ENCODE measurements around the gene NKTR.

NKTR gene

DNA sequence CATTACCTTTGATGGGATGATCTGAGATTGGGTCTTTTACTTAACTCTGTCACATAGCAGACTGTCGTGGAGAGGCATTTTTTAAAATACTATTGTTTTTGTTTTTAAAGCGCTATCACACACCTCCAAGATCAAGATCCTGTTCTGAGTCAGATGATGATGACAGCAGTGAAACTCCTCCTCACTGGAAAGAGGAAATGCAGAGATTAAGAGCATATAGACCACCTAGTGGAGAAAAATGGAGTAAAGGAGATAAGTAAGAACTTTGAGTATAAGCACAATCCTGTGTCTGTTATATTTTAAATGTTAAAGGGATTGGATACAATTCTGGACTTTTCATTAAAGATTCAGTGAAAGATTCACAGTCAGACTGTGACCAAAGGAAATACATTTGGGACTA is 34.6 kb downstream of the NKTR start:
- DNase-seq (ENCODE audit: low read depth, low spot score): peak; percentile 39
- TF ChIP-seq, protein P1, sequence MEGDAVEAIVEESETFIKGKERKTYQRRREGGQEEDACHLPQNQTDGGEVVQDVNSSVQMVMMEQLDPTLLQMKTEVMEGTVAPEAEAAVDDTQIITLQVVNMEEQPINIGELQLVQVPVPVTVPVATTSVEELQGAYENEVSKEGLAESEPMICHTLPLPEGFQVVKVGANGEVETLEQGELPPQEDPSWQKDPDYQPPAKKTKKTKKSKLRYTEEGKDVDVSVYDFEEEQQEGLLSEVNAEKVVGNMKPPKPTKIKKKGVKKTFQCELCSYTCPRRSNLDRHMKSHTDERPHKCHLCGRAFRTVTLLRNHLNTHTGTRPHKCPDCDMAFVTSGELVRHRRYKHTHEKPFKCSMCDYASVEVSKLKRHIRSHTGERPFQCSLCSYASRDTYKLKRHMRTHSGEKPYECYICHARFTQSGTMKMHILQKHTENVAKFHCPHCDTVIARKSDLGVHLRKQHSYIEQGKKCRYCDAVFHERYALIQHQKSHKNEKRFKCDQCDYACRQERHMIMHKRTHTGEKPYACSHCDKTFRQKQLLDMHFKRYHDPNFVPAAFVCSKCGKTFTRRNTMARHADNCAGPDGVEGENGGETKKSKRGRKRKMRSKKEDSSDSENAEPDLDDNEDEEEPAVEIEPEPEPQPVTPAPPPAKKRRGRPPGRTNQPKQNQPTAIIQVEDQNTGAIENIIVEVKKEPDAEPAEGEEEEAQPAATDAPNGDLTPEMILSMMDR (IDR thresholded peaks at IDR 0.05; ENCODE audit: low read depth, low read length): no peak
- H3K4me3 ChIP-seq (ENCODE audit: low read depth, low read length): no peak overlapping the region
- in situ Hi-C loops (cut with HindIII; ENCODE audit: low sequenced_read_pairs): no loop called here

DNA sequence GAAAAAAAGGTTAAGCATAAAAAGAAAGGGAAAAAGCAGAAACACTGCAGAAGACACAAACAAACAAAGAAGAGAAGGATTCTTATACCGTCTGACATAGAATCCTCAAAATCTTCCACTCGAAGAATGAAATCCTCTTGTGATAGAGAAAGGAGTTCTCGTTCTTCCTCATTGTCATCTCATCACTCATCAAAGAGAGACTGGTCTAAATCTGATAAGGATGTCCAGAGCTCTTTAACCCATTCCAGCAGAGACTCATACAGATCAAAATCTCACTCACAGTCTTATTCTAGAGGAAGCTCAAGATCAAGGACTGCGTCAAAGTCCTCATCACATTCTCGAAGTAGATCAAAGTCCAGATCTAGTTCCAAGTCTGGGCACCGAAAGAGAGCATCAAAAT is 36.5 kb downstream of the NKTR start:
- in situ Hi-C loops (cut with HindIII; ENCODE audit: low sequenced_read_pairs): no loop called here
- no peak overlapping the region for H3K4me3 ChIP-seq (ENCODE audit: low read depth, low read length)
- TF ChIP-seq, protein P1 (IDR thresholded peaks at IDR 0.05; ENCODE audit: low read depth, low read length): no peak
- DNase-seq (ENCODE audit: low read depth, low spot score): no peak

DNA sequence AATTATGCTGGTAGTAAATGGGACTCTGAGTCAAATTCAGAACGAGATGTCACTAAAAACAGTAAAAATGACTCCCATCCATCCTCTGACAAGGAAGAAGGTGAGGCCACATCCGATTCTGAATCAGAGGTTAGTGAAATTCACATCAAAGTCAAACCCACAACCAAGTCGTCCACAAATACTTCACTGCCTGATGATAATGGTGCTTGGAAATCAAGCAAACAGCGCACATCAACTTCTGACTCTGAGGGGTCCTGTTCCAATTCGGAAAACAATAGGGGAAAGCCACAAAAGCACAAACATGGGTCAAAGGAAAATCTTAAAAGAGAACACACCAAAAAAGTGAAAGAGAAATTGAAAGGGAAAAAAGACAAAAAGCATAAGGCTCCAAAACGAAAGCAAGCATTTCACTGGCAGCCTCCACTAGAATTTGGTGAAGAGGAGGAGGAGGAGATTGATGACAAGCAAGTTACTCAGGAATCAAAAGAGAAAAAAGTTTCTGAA is 37.9 kb downstream of the NKTR start:
- no peak overlapping the region for H3K4me3 ChIP-seq (ENCODE audit: low read depth, low read length)
- no peak for DNase-seq (ENCODE audit: low read depth, low spot score)
- in situ Hi-C loops (cut with HindIII; ENCODE audit: low sequenced_read_pairs): no loop called here
- TF ChIP-seq, protein P1 (IDR thresholded peaks at IDR 0.05; ENCODE audit: low read depth, low read length): no peak

DNA sequence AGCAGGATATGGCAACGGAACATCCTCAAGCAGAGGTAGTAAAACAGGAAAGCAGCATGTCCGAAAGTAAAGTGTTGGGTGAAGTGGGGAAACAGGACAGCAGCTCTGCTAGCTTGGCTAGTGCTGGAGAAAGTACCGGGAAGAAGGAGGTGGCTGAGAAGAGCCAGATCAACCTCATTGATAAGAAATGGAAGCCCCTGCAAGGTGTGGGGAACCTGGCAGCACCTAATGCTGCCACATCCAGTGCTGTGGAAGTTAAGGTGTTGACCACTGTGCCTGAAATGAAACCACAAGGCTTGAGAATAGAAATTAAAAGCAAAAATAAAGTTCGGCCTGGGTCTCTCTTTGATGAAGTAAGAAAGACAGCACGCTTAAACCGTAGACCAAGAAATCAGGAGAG is 38.7 kb downstream of the NKTR start:
- in situ Hi-C loops (cut with HindIII; ENCODE audit: low sequenced_read_pairs): no loop called here
- H3K4me3 ChIP-seq (ENCODE audit: low read depth, low read length): no peak overlapping the region
- DNase-seq (ENCODE audit: low read depth, low spot score): no peak
- TF ChIP-seq, protein P1 (IDR thresholded peaks at IDR 0.05; ENCODE audit: low read depth, low read length): no peak

DNA sequence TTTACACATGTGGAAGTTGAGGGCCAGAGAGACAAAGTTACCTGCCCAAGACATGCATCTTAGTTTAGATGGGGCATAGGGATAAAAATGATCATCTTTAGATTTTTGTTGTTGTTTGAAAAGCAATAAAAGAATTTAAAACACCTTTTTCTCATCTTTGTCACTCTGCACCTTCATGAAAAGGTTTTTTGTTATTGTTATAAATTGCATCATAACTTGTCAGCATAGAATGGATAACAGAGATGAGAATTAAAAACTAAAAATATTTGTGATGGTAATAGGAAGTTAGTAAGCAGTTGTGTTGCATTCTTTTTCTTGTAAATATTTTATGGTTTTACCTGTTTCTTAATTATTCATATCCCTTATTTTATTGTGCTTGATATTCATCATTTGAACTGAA is 39.6 kb downstream of the NKTR start:
- in situ Hi-C loops (cut with HindIII; ENCODE audit: low sequenced_read_pairs): no loop called here
- no peak overlapping the region for H3K4me3 ChIP-seq (ENCODE audit: low read depth, low read length)
- TF ChIP-seq, protein P1 (IDR thresholded peaks at IDR 0.05; ENCODE audit: low read depth, low read length): no peak
- no peak for DNase-seq (ENCODE audit: low read depth, low spot score)

DNA sequence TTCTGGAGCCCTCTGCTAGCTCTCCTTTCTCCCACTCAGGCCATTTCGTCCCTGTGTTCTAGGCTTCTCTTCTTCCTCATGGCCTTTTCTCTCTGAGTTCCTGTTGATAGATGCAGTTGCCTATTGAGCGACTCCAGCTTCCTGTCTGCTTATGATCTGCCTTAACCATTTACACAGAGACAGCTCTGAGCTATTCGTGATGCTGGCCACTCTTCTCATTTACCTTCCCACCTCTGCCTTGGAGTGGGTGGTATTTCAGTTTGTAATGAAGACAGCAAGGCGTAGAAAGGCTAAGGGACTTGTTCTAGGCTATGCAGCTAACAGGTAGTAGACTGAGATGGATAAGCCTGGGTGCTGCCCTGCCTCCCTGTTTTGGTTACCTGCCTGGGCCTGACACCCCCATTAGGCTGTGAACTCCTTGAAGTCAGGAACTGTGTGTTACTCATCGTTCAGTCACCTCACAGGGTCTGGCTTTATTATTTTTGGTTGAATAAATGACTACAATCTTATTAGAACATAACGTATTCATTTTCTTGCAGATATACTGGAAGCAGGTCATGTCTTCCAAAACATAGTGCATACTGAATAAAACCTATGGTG is 40.4 kb downstream of the NKTR start:
- H3K4me3 ChIP-seq (ENCODE audit: low read depth, low read length): no peak overlapping the region
- in situ Hi-C loops (cut with HindIII; ENCODE audit: low sequenced_read_pairs): no loop called here
- DNase-seq (ENCODE audit: low read depth, low spot score): no peak
- TF ChIP-seq, protein P1 (IDR thresholded peaks at IDR 0.05; ENCODE audit: low read depth, low read length): no peak

Data from astrocyte of the spinal cord (primary cell).